Tibial nerve (tissue), 4 donors: ENCODE results near the gene ARHGAP15. TPM values are rescaled to one million over a fixed set of nuclear protein-coding genes. Genes with fewer than 3 reads are reported as not detected.

Source experiments
- DNase-seq, 2 donors: peaks; one replicate each; pipeline ENCODE4 v3.0.0-alpha.2; 2019; ENCODE audit warnings: low spot score in 2 of 2
- H3K27ac ChIP-seq, 4 donors: fragments of 200-600 bp; sonication (generic) in 3 of 4; one replicate each; pipeline ENCODE4 v1.5.1; 2017 to 2019; ENCODE audit warnings: mild to moderate bottlenecking in 1 of 4
- H3K27me3 ChIP-seq, 2 donors: fragments of 200-600 bp; sonication (generic) in 1 of 2; one replicate each; pipeline versions ENCODE4 v1.5.1 to v1.6.0; 2017 to 2019
- H3K36me3 ChIP-seq, 3 donors: fragments of 200-600 bp; sonication (generic); one replicate each; pipeline ENCODE4 v1.5.1; 2018 to 2019
- H3K4me1 ChIP-seq, 4 donors: fragments of 200-600 bp; sonication (generic) in 3 of 4; one replicate each; pipeline ENCODE4 v1.5.1; 2017 to 2019
- H3K4me3 ChIP-seq, 4 donors: fragments of 200-600 bp; sonication (generic) in 3 of 4; one replicate each; pipeline ENCODE4 v1.5.1; 2017 to 2019; ENCODE audit warnings: mild to moderate bottlenecking in 1 of 4, moderate library complexity in 1 of 4
- H3K9me3 ChIP-seq, 4 donors: fragments of 200-600 bp; sonication (generic) in 3 of 4; one replicate each; pipeline ENCODE4 v1.5.1; 2017 to 2019
- CTCF ChIP-seq, 5 experiments: fragments of 200-600 bp in 3 of 5; fragments of 450-650 bp in 2 of 5; sonication (generic) in 3 of 5; IDR thresholded peaks; one replicate each; pipeline ENCODE4 v1.5.1; 2016 to 2019; ENCODE audit warnings: antibody characterized with exemption in 5 of 5, mild to moderate bottlenecking in 3 of 5, moderate library complexity in 2 of 5
- EP300 ChIP-seq, 2 donors: sonication (generic); formaldehyde crosslinking; IDR thresholded peaks; one replicate each; pipeline ENCODE4 v1.6.1; 2017; ENCODE audit warnings: antibody characterized with exemption in 2 of 2, mild to moderate bottlenecking in 1 of 2
- POLR2A ChIP-seq, 2 donors: fragments of 450-650 bp; IDR thresholded peaks; one replicate each; pipeline ENCODE4 v1.6.1; 2017; ENCODE audit warnings: antibody characterized with exemption in 2 of 2, mild to moderate bottlenecking in 2 of 2, moderate library complexity in 2 of 2
- WGBS, 2 donors: methylation state at CpG; one replicate each; pipeline ENCODE4 v1.1.5; 2018; 5-methylcytosine and 5-hydroxymethylcytosine counted together
- total RNA-seq, 4 donors: library from RNA; depleted of rRNA; stranded (reverse); fragments of >200 nt; gene quantifications; one replicate each; pipeline ENCODE4 v1.1.0, GENCODE V29; 2016

Gene ARHGAP15
- total RNA-seq, 4 donors from 2014 or later = 22.6 to 47.4 (median 35.9) TPM

GRCh38 chr2:143635302-143635701 lies 506.1 kb downstream of the ARHGAP15 start:
- H3K4me1 ChIP-seq = no peaks in the 10 kb centered on the region
- WGBS, 2 donors = 89 to 90% methylated on average over 2 of the region's 2 CpGs
- H3K4me3 ChIP-seq = no peak overlapping the region
- no peak for TF ChIP-seq CTCF (IDR thresholded peaks at IDR 0.05)
- TF ChIP-seq EP300 (IDR thresholded peaks at IDR 0.05) = no peak
- TF ChIP-seq POLR2A (IDR thresholded peaks at IDR 0.05) = no peak
- H3K9me3 ChIP-seq = peaks cover 0 to 13% (median 0%) of the 10 kb centered on the region in 4 donors
- peaks cover 0 to 10% (median 0%) of the 10 kb centered on the region in 3 donors for H3K36me3 ChIP-seq
- no peak overlapping the region for H3K27ac ChIP-seq
- H3K27me3 ChIP-seq = no peaks in the 10 kb centered on the region
- DNase-seq = no peak

GRCh38 chr2:143635936-143636335 lies 506.7 kb downstream of the ARHGAP15 start:
- no peak for TF ChIP-seq POLR2A (IDR thresholded peaks at IDR 0.05)
- no peak for DNase-seq
- H3K27me3 ChIP-seq = no peaks in the 10 kb centered on the region
- H3K4me3 ChIP-seq = no peak overlapping the region
- WGBS, 2 donors = 90 to 95% methylated on average over 2 of the region's 2 CpGs
- H3K27ac ChIP-seq = no peak overlapping the region
- peaks cover 0 to 13% (median 0%) of the 10 kb centered on the region in 4 donors for H3K9me3 ChIP-seq
- peaks cover 0 to 10% (median 0%) of the 10 kb centered on the region in 3 donors for H3K36me3 ChIP-seq
- no peaks in the 10 kb centered on the region for H3K4me1 ChIP-seq

- Histone ChIP-seq H3K9me3 (peaks cover 0 to 13% (median 0%) of the 10 kb centered on the region in 4 donors), H3K36me3 (peaks cover 0 to 10% (median 0%) of the 10 kb centered on the region in 3 donors), H3K4me1 (peaks cover 0 to 7% (median 0%) of the 10 kb centered on the region in 4 donors), H3K4me3 (no peak overlapping the region), H3K27me3 (no peaks in the 10 kb centered on the region), H3K27ac (no peak overlapping the region)
- DNase-seq = no peak
- 70 to 81% methylated on average over 5 of the region's 5 CpGs for WGBS, 2 donors
- TF ChIP-seq EP300 (IDR thresholded peaks at IDR 0.05) = no peak
- no peak for TF ChIP-seq POLR2A (IDR thresholded peaks at IDR 0.05)
- no peak for TF ChIP-seq CTCF (IDR thresholded peaks at IDR 0.05)
Measured at GRCh38 chr2:143640826-143641225, 511.6 kb downstream of the ARHGAP15 start.

- Histone ChIP-seq H3K27ac (peak overlapping the region in 2 of 4 donors; percentile 49 to 67), H3K27me3 (no peaks in the 10 kb centered on the region), H3K36me3 (no peaks in the 10 kb centered on the region), H3K9me3 (no peaks in the 10 kb centered on the region), H3K4me3 (no peak overlapping the region), H3K4me1 (peaks cover 0 to 10% (median 0%) of the 10 kb centered on the region in 4 donors)
- WGBS, 2 donors = 54 to 61% methylated on average over 5 of the region's 5 CpGs
- DNase-seq = no peak
- TF ChIP-seq EP300 (IDR thresholded peaks at IDR 0.05) = no peak
- TF ChIP-seq CTCF (IDR thresholded peaks at IDR 0.05) = no peak
- TF ChIP-seq POLR2A (IDR thresholded peaks at IDR 0.05) = no peak
Measured at GRCh38 chr2:143645921-143646645, 516.9 kb downstream of the ARHGAP15 start.

- peaks cover 0 to 13% (median 2%) of the 10 kb centered on the region in 4 donors for H3K9me3 ChIP-seq
- peaks cover 0 to 4% (median 0%) of the 10 kb centered on the region in 4 donors for H3K4me1 ChIP-seq
- no peaks in the 10 kb centered on the region for H3K27me3 ChIP-seq
- H3K27ac ChIP-seq = no peak overlapping the region
- H3K4me3 ChIP-seq = no peak overlapping the region
- DNase-seq = no peak
- TF ChIP-seq POLR2A (IDR thresholded peaks at IDR 0.05) (no peak), CTCF (IDR thresholded peaks at IDR 0.05) (no peak), EP300 (IDR thresholded peaks at IDR 0.05) (no peak)
- H3K36me3 ChIP-seq = peaks cover 0 to 10% (median 0%) of the 10 kb centered on the region in 3 donors
- WGBS, 2 donors = 78 to 86% methylated on average over 4 of the region's 4 CpGs
Measured at GRCh38 chr2:143649226-143649740, 520.1 kb downstream of the ARHGAP15 start.
